H1 (cell line): ENCODE data around the gene DAZL. TPM values are rescaled to one million over a fixed set of nuclear protein-coding genes. Genes with fewer than 3 reads are reported as not detected.

Experiments used
- CTBP2 ChIP-seq: IDR thresholded peaks from 2 replicates; pipeline ENCODE4 v1.7.0; 2011; ENCODE audit warnings: borderline replicate concordance, mild to moderate bottlenecking, moderate library complexity, mixed read lengths, low read length; ENCODE audit not compliant: insufficient read depth, insufficient read length
- SIX5 ChIP-seq: IDR thresholded peaks from 2 replicates; pipeline ENCODE4 v1.6.1; 2011; ENCODE audit warnings: mild to moderate bottlenecking, low read depth, low read length
- TAF1 ChIP-seq: IDR thresholded peaks from 2 replicates; pipeline ENCODE4 v1.6.1; 2011; ENCODE audit warnings: mild to moderate bottlenecking, low read depth, low read length
- polyA plus RNA-seq, 7 experiments: library from polyadenylated mRNA; depleted of rRNA in 3 of 7; stranded (reverse) in 5 of 7; unstranded in 2 of 7; fragments of >200 nt in 5 of 7; fragments of 200-250 nt in 2 of 7; gene quantifications; 1 replicate in 5 of 7; 2 replicates in 1 of 7; 4 replicates in 1 of 7; pipeline versions ENCODE4 v1.2.1 to v1.2.3, GENCODE V29; 2011 to 2013; ENCODE audit warnings: missing spikeins in 2 of 7, mixed read lengths in 2 of 7
- total RNA-seq: library from RNA; stranded (reverse); fragmentation: NEBNext Ultra II Directional; extraction: Animal tissue kit (Norgen Biotek cat#: 25700); gene quantifications from 2 replicates; pipeline ENCODE4 v1.2.1, GENCODE V29; 2021

The DAZL gene
- total and polyA plus RNA-seq, 2 of the 8 experiments (the other 6 are each of a cell fraction or from before 2014, with no cell fraction given) = 3.4 to 5.9 TPM

GRCh38 chr3:16548721-16549120 lies 56.5 kb downstream of the DAZL start (continued):
- TF ChIP-seq CTBP2 (no peak), SIX5 (no peak), TAF1 (no peak)
- TF ChIP-seq, all 59 proteins: peak for 0
